ENCODE measurements around the gene CORO6.

CORO6 gene

GRCh38 chr17:29661213-29661612, 38.5 kb upstream of the CORO6 start:
- no peak for TF ChIP-seq CTCF (IDR thresholded peaks at IDR 0.05)

GRCh38 chr17:29659155-29659554, 36.4 kb upstream of the CORO6 start:
- TF ChIP-seq CTCF (IDR thresholded peaks at IDR 0.05), result no peak

- TF ChIP-seq CTCF (IDR thresholded peaks at IDR 0.05), result no peak
Measured at GRCh38 chr17:29655323-29655722, 32.6 kb upstream of the CORO6 start.

- TF ChIP-seq CTCF (IDR thresholded peaks at IDR 0.05), result no peak
Measured at GRCh38 chr17:29653995-29654714, 31.4 kb upstream of the CORO6 start.

GRCh38 chr17:29652976-29653375, 30.3 kb upstream of the CORO6 start:
- no peak for TF ChIP-seq CTCF (IDR thresholded peaks at IDR 0.05)

- no peak for TF ChIP-seq CTCF (IDR thresholded peaks at IDR 0.05)
Measured at GRCh38 chr17:29650396-29650795, 27.7 kb upstream of the CORO6 start.

- TF ChIP-seq CTCF (IDR thresholded peaks at IDR 0.05), result no peak
Measured at GRCh38 chr17:29649359-29649758, 26.6 kb upstream of the CORO6 start.

- TF ChIP-seq CTCF (IDR thresholded peaks at IDR 0.05), result no peak
Measured at GRCh38 chr17:29648005-29648404, 25.3 kb upstream of the CORO6 start.
